Subcutaneous adipose tissue (tissue), 4 donors: ENCODE measurements around the gene LARGE1. TPM values are rescaled to one million over a fixed set of nuclear protein-coding genes. Genes with fewer than 3 reads are reported as not detected.

ENCODE experiments used
- total RNA-seq, 4 donors: library from RNA; depleted of rRNA; stranded (reverse); fragments of >200 nt; gene quantifications; one replicate each; pipeline ENCODE4 v1.1.0, GENCODE V29; 2016
- TF ChIP-seq, protein P1 (sequence below): fragments of 450-650 bp; IDR thresholded peaks from one replicate; pipeline ENCODE4 v1.5.1; 2016; ENCODE audit warnings: low read depth, mild to moderate bottlenecking, control low read depth, antibody characterized with exemption, moderate library complexity

Gene LARGE1
- total RNA-seq, 4 donors from 2014 or later: 19.4 to 28.8 (median 22.1) TPM

DNA sequence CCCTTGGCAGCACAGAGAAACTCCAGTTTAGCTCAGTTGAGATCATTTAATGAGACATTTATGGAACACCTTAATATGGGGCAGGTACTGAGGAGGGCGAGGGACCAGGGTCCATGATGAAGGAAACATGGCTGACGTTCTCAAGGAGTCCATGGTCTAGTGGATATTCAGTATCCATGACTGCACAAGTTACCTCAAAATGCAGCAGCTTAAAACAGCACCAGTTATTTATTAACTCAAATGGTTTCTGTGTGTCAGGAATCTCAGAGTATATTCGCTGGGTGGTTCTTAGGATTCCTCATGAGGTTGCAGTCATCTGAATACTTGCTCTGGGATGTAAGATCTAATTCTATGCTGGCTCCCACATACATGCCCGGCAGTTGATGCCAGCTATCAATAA is 346.8 kb downstream of the LARGE1 start:
- TF ChIP-seq, protein P1, sequence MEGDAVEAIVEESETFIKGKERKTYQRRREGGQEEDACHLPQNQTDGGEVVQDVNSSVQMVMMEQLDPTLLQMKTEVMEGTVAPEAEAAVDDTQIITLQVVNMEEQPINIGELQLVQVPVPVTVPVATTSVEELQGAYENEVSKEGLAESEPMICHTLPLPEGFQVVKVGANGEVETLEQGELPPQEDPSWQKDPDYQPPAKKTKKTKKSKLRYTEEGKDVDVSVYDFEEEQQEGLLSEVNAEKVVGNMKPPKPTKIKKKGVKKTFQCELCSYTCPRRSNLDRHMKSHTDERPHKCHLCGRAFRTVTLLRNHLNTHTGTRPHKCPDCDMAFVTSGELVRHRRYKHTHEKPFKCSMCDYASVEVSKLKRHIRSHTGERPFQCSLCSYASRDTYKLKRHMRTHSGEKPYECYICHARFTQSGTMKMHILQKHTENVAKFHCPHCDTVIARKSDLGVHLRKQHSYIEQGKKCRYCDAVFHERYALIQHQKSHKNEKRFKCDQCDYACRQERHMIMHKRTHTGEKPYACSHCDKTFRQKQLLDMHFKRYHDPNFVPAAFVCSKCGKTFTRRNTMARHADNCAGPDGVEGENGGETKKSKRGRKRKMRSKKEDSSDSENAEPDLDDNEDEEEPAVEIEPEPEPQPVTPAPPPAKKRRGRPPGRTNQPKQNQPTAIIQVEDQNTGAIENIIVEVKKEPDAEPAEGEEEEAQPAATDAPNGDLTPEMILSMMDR: no peak

DNA sequence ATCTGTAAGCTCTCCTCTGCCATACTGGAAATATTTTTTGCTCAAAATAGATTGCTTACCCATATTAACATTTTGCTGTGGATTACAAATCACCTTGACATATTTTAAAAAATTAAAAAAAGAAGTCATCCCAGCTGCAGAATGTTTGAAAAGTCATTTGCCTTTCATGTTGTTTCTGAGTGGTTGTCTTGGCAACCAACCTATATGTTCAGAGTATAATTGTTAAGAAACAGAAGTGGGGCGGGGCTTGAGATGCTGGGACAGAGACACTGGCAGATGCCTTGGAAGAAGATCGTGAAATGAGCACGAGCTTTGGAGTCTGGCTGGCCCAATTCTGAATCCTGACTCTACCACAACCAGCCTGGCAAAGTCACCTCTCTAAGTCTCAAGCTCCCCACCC is 348.2 kb downstream of the LARGE1 start:
- TF ChIP-seq, protein P1: no peak

DNA sequence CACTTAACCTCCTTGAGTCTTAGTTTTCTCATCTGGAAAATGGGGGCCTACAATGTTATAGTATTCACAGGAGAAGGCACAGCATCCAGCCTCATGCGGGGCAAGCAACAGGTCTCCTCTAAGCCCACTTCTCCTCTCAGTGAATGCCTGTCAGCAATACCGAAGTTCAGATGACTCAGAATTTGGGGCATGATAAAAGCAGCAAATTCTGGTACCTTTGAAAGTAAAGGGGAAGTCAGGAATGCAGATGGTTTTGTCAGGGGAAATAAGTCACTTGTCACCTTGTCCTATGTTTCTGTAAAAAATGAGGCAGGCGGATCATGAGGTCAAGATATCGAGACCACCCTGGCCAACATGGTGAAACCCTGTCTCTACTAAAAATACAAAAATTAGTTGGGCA is 350.2 kb downstream of the LARGE1 start:
- TF ChIP-seq, protein P1: no peak

DNA sequence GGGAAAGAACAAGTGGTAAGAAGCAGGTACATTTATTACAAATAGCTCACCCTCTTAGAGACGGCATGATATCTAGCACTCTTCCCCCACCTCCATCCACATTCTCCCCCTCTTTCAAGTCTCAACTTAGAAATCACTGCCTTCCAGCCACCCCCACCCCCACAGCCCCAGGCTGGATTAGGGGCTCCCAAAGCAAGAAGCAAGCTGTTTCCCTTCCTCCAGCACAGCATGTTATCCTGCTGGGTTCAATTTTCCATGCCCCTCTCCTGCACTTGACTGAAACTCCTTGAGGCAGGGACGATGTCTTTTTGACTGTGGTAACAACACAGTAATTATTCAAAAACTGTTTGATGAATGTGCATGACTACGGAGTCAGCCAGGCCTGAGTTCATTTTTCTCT is 350.7 kb downstream of the LARGE1 start:
- TF ChIP-seq, protein P1: no peak

DNA sequence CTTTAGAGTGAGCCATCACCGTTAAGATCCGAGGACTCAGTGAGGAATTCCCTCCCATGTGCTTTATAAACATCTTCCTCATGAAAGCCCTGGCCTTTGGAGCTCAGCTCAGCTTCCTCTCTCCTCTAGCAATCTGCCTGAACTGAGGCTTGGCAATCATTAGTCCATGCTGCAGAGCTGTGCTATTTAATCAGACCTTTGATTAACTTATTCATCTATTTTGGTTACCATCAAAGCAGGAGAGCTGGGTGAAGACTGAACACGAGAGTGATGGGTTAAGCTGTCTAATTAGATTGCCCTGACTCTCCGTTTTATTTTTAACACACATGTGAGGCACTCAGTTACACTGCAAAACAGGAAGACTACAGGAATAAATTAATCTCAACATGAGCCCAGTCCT is 351.3 kb downstream of the LARGE1 start:
- TF ChIP-seq, protein P1: no peak

DNA sequence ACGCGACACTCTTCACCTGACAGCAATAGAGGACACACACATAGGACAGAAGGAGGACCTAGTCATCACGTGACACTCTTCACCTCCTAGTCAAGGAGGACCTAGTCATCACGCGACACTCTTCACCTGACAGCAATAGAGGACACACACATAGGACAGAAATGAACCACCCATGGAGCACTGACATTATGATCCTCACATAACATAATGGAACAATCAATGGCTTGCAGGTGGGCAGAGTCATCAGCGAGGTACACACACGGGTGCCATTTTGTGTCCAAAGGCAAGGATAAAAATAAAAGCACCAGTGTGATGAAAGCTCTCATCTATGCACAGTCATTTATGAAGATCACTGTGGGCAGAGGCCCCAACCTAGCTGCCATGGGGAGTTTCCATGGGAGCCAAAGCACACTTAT is 354.7 kb downstream of the LARGE1 start:
- TF ChIP-seq, protein P1: no peak

DNA sequence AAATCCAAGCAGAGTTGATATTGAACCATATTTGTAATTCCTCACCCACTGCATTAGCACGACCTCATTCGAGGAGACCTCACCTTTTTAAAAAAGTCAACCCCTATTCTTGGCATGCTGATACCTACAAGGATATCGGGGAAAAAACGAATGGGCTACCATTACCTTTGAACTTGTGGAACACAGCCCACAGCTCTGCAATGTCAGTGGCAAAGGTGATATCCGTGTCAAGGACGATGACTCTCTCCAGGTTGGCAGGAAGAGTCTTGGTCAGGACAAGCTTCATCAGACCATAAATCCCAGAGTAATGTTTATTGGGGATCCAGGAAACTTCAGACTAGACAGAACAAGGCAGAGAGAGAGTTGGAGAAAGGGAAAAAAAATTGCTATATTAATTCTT is 355.6 kb downstream of the LARGE1 start:
- TF ChIP-seq, protein P1: no peak
